IMR-90 (cell line): ENCODE data around the gene MTM1. TPM values are rescaled to one million over a fixed set of nuclear protein-coding genes. Genes with fewer than 3 reads are reported as not detected.

Experiments
- ATAC-seq: fragments of 200-7000 bp; cut with Tn5 transposase; 2 replicates; pipeline ENCODE4 v1.9.1; 2020; ENCODE audit warnings: low read depth, mild to moderate bottlenecking, moderate library complexity
- BruUV-seq: library from RNA; stranded (reverse); fragments of 400-500 nt; replicated peaks from 2 replicates; lab custom pipeline; 2021; lab: Mats Ljungman, UMichigan
- CTCF ChIA-PET: fragments of 300-600 bp; formaldehyde crosslinking; extraction: SDS; loops from one replicate; lab custom pipeline; 2021; ENCODE audit warnings: antibody characterized with exemption; lab: Yijun Ruan, JAX
- POLR2A ChIA-PET: fragments of 300-600 bp; sonication (Branson Sonifier 250); formaldehyde crosslinking; loops from one replicate; lab custom pipeline; 2022; ENCODE audit warnings: antibody characterized with exemption; ENCODE audit not compliant: unreplicated experiment; lab: Charles Lee
- DNase-seq: peaks from one replicate; pipeline ENCODE4 v3.0.0; 2013
- H2AFZ ChIP-seq: replicated peaks from 2 replicates; pipeline ENCODE3; 2013; ENCODE audit warnings: low read length, mild to moderate bottlenecking; ENCODE audit not compliant: poor library complexity
- H2AK5ac ChIP-seq: 2 replicates; pipeline ENCODE4 v1.6.1; 2013; ENCODE audit warnings: low read depth, low read length, inconsistent platforms
- H2AK9ac ChIP-seq: replicated peaks from 2 replicates; pipeline ENCODE3; 2013; ENCODE audit warnings: mild to moderate bottlenecking, low read depth, low read length, moderate library complexity; ENCODE audit not compliant: poor library complexity
- H2BK120ac ChIP-seq: 2 replicates; pipeline ENCODE4 v1.6.1; 2013; ENCODE audit warnings: low read depth, low read length, inconsistent platforms
- H2BK15ac ChIP-seq: 3 replicates; pipeline ENCODE4 v1.6.1; 2013; ENCODE audit warnings: low read depth, low read length, inconsistent platforms
- H2BK20ac ChIP-seq: 2 replicates; pipeline ENCODE4 v1.6.1; 2013; ENCODE audit warnings: low read depth, mild to moderate bottlenecking, inconsistent platforms, low read length, moderate library complexity
- H2BK5ac ChIP-seq: 2 replicates; pipeline ENCODE4 v1.6.1; 2013; ENCODE audit warnings: mild to moderate bottlenecking, low read depth, low read length, inconsistent platforms; ENCODE audit not compliant: poor library complexity, severe bottlenecking
- H3K14ac ChIP-seq: replicated peaks from 2 replicates; pipeline ENCODE4 v1.6.1; 2013; ENCODE audit warnings: low read depth, low read length, inconsistent platforms
- H3K18ac ChIP-seq: 2 replicates; pipeline ENCODE4 v1.6.1; 2013; ENCODE audit warnings: low read depth, low read length, control low read depth
- H3K23ac ChIP-seq: 2 replicates; pipeline ENCODE4 v1.6.1; 2013; ENCODE audit warnings: low read depth, low read length, inconsistent platforms
- H3K27ac ChIP-seq: 2 replicates; pipeline ENCODE4 v1.5.1; 2013; ENCODE audit warnings: mild to moderate bottlenecking, control low read depth, low read length; ENCODE audit not compliant: insufficient read depth
- H3K27me3 ChIP-seq: 2 replicates; pipeline ENCODE4 v1.6.1; 2013; ENCODE audit warnings: low read length; ENCODE audit not compliant: control insufficient read depth, insufficient read depth
- H3K36me3 ChIP-seq: 2 replicates; pipeline ENCODE4 v1.6.1; 2013; ENCODE audit warnings: low read length, mixed read lengths; ENCODE audit not compliant: control insufficient read depth, insufficient read depth
- H3K4ac ChIP-seq: 2 replicates; pipeline ENCODE4 v1.6.1; 2013; ENCODE audit warnings: low read depth, low read length, inconsistent platforms
- H3K4me1 ChIP-seq: 2 replicates; pipeline ENCODE4 v1.6.1; 2013; ENCODE audit warnings: low read length, mixed read lengths; ENCODE audit not compliant: control insufficient read depth, insufficient read depth
- H3K4me2 ChIP-seq: 2 replicates; pipeline ENCODE4 v1.6.1; 2013; ENCODE audit warnings: low read depth, mild to moderate bottlenecking, control low read depth, low read length, moderate library complexity
- H3K4me3 ChIP-seq: 2 replicates; pipeline ENCODE4 v1.5.1; 2013; ENCODE audit warnings: low read depth, mild to moderate bottlenecking, control low read depth, low read length, moderate library complexity; ENCODE audit not compliant: insufficient read depth
- H3K56ac ChIP-seq: 2 replicates; pipeline ENCODE4 v1.6.1; 2013; ENCODE audit warnings: low read length, inconsistent platforms; ENCODE audit not compliant: insufficient read depth; ENCODE audit errors: extremely low read depth
- H3K79me1 ChIP-seq, 2 experiments: 2 replicates each; pipeline ENCODE4 v1.6.1; 2013; ENCODE audit warnings: low read length in 2 of 2, inconsistent platforms in 1 of 2, low read depth in 1 of 2
- H3K9ac ChIP-seq: 2 replicates; pipeline ENCODE4 v1.6.1; 2013; ENCODE audit warnings: low read depth, low read length, control low read depth
- H3K9me1 ChIP-seq: 2 replicates; pipeline ENCODE4 v1.6.1; 2013; ENCODE audit warnings: low read length, inconsistent platforms; ENCODE audit not compliant: insufficient read depth
- H3K9me3 ChIP-seq: 2 replicates; pipeline ENCODE4 v1.6.1; 2013; ENCODE audit warnings: low read length; ENCODE audit not compliant: control insufficient read depth, insufficient read depth
- H4K20me1 ChIP-seq: 2 replicates; pipeline ENCODE4 v1.6.1; 2013; ENCODE audit warnings: low read length, inconsistent platforms; ENCODE audit not compliant: insufficient read depth
- H4K5ac ChIP-seq: 2 replicates; pipeline ENCODE4 v1.6.1; 2013; ENCODE audit warnings: mild to moderate bottlenecking, low read depth, low read length, control low read depth
- H4K8ac ChIP-seq, 2 experiments: 2 replicates each; pipeline ENCODE4 v1.6.1; 2013; ENCODE audit warnings: low read depth in 2 of 2, low read length in 2 of 2, control low read depth in 1 of 2, inconsistent platforms in 1 of 2
- H4K91ac ChIP-seq: 2 replicates; pipeline ENCODE4 v1.6.1; 2013; ENCODE audit warnings: low read depth, low read length, inconsistent platforms; ENCODE audit not compliant: insufficient read depth
- BHLHE40 ChIP-seq: fragments of 150-350 bp; IDR thresholded peaks from 2 replicates; pipeline ENCODE4 v1.6.1; 2016; ENCODE audit warnings: mild to moderate bottlenecking, low read depth, low read length
- FOS ChIP-seq: fragments of 150-350 bp; IDR thresholded peaks from 2 replicates; pipeline ENCODE4 v1.6.1; 2016; ENCODE audit warnings: low read depth, low read length
- MAFK ChIP-seq: IDR thresholded peaks from 2 replicates; pipeline ENCODE4 v1.6.1; 2012; ENCODE audit warnings: low read depth, low read length, improper control_type of control experiment
- RCOR1 ChIP-seq: IDR thresholded peaks from 2 replicates; pipeline ENCODE4 v1.6.1; 2012; ENCODE audit warnings: mild to moderate bottlenecking, low read length, improper control_type of control experiment; ENCODE audit not compliant: insufficient replicate concordance
- RFX5 ChIP-seq: IDR thresholded peaks from 2 replicates; pipeline ENCODE4 v1.8.0; 2012; ENCODE audit warnings: low read depth, mild to moderate bottlenecking, low read length, moderate library complexity
- WGBS, 2 experiments: methylation state at CpG; one replicate each; pipeline versions ENCODE4 v1.1.5 to v1.1.7; 2013; ENCODE audit warnings: missing lambda C conversion rate in 2 of 2; ENCODE audit not compliant: insufficient read length in 1 of 2; ENCODE audit errors: extremely low coverage in 2 of 2; 5-methylcytosine and 5-hydroxymethylcytosine counted together
- dilution Hi-C: fragments of 300-500 bp; cut with HindIII; formaldehyde crosslinking; loops from one replicate; pipeline ENCODE4 v1.14.3; 2018; ENCODE audit warnings: low sequenced_read_pairs; ENCODE audit not compliant: unreplicated experiment
- in situ Hi-C: fragments of 300-500 bp; cut with MboI; formaldehyde crosslinking; loops from 3 replicates; pipeline ENCODE4 v1.14.3; 2019; ENCODE audit warnings: low sequenced_read_pairs, inconsistent platforms, mixed read lengths
- intact Hi-C: fragments of 100-400 bp; cut with micrococcal nuclease; formaldehyde crosslinking; loops from 2 replicates; pipeline ENCODE4 v1.10.0; 2022
- polyA plus RNA-seq, 3 experiments: library from polyadenylated mRNA; depleted of rRNA; stranded (reverse); fragments of >200 nt; gene quantifications; 2 replicates each; pipeline ENCODE4 v1.2.3, GENCODE V29; 2012; ENCODE audit warnings: low replicate concordance in 1 of 3
- total RNA-seq: library from RNA; depleted of rRNA; stranded (reverse); fragments of >200 nt; gene quantifications from 2 replicates; pipeline ENCODE4 v1.2.3, GENCODE V29; 2012

MTM1 gene
- total and polyA plus RNA-seq, 2 of the 4 experiments (the other 2 are of a cell fraction) = 3.8 to 5.6 TPM

GRCh38 chrX:150525061-150525919 lies 43.1 kb upstream of the MTM1 start (continued):
- TF ChIP-seq BHLHE40 (no peak), FOS (no peak), RCOR1 (no peak), RFX5 (no peak)

GRCh38 chrX:150526692-150527091 lies 41.7 kb upstream of the MTM1 start:
- intact Hi-C loops = no loop called here
- dilution Hi-C loops = no loop called here

More at GRCh38 chrX:150526692-150527091, 41.7 kb upstream of the MTM1 start:
- no peak overlapping the region for H3K23ac ChIP-seq
- H3K36me3 ChIP-seq = no peaks in the 10 kb centered on the region
- H4K91ac ChIP-seq = no peak overlapping the region
- no CpG with 5 or more reads among the region's 7 CpGs for WGBS, 2 experiments
- DNase-seq (no peak), ATAC-seq (no peak)
- no peak overlapping the region for H3K4me2 ChIP-seq
- no peaks in the 10 kb centered on the region for H3K4me1 ChIP-seq
- no peak overlapping the region for H3K14ac ChIP-seq
- H4K8ac ChIP-seq = no peak overlapping the region
- H2BK120ac ChIP-seq = no peak overlapping the region
- no peaks in the 10 kb centered on the region for H4K20me1 ChIP-seq
- in situ Hi-C loops = no loop called here
- no peaks in the 10 kb centered on the region; the same call in none of the 2 replicates for H3K27me3 ChIP-seq
- no peak overlapping the region for H2BK5ac ChIP-seq
- ChIA-PET POLR2A (no interaction called here), CTCF (no interaction called here)
- H3K79me1 ChIP-seq = no peaks in the 10 kb centered on the region
- no peak overlapping the region for H3K9ac ChIP-seq
- no peaks in the 10 kb centered on the region for H3K9me1 ChIP-seq
- H4K5ac ChIP-seq = no peak overlapping the region
- no peak for TF ChIP-seq MAFK
- H3K4me3 ChIP-seq = no peak overlapping the region
- no peak overlapping the region for H2BK20ac ChIP-seq
- no peak overlapping the region for H3K27ac ChIP-seq
- no peak overlapping the region for H2AFZ ChIP-seq
- BruUV-seq = no TSS peak
- no peak overlapping the region for H2BK15ac ChIP-seq
- no peak overlapping the region for H3K4ac ChIP-seq
- H3K56ac ChIP-seq = no peak overlapping the region
- no peak overlapping the region for H3K18ac ChIP-seq
- no peak overlapping the region for H2AK5ac ChIP-seq
- no peak overlapping the region for H2AK9ac ChIP-seq
- H3K9me3 ChIP-seq = no peaks in the 10 kb centered on the region; the same call in 1 of the 2 replicates
